HCT116 (cell line): Measurements from ENCODE around the gene TFPI2.

Source experiments
- EGR1 ChIP-seq: IDR thresholded peaks from 2 replicates; pipeline ENCODE4 v1.6.1; 2012; ENCODE audit warnings: low read depth
- JUND ChIP-seq: IDR thresholded peaks from 2 replicates; pipeline ENCODE4 v1.6.1; 2012
- REST ChIP-seq: IDR thresholded peaks from 2 replicates; pipeline ENCODE4 v1.6.1; 2012; ENCODE audit warnings: low read depth
- YY1 ChIP-seq: IDR thresholded peaks from 2 replicates; pipeline ENCODE4 v1.6.1; 2011; ENCODE audit warnings: low read length, low read depth, moderate library complexity, mild to moderate bottlenecking; ENCODE audit not compliant: insufficient replicate concordance; ENCODE audit errors: extremely low read depth
- TF ChIP-seq, protein P1 (sequence below), 3 experiments: fragments of 200-600 bp in 1 of 3; sonication (generic) in 1 of 3; IDR thresholded peaks in 2 of 3; conservative IDR thresholded peaks in 1 of 3; 2 replicates each; pipeline ENCODE4 v1.5.1; 2012 to 2017; ENCODE audit warnings: low read depth in 2 of 3, low read length in 2 of 3, antibody characterized with exemption in 1 of 3, borderline replicate concordance in 1 of 3, control low read depth in 1 of 3, mild to moderate bottlenecking in 1 of 3, mixed read lengths in 1 of 3, mixed run types in 1 of 3, moderate library complexity in 1 of 3; ENCODE audit not compliant: insufficient read depth in 1 of 3

GRCh38 chr7:93931655-93932054, 41.1 kb upstream of the TFPI2 start:
- TF ChIP-seq YY1 (no peak), EGR1 (no peak), JUND (no peak), REST (no peak)
- TF ChIP-seq, protein P1, sequence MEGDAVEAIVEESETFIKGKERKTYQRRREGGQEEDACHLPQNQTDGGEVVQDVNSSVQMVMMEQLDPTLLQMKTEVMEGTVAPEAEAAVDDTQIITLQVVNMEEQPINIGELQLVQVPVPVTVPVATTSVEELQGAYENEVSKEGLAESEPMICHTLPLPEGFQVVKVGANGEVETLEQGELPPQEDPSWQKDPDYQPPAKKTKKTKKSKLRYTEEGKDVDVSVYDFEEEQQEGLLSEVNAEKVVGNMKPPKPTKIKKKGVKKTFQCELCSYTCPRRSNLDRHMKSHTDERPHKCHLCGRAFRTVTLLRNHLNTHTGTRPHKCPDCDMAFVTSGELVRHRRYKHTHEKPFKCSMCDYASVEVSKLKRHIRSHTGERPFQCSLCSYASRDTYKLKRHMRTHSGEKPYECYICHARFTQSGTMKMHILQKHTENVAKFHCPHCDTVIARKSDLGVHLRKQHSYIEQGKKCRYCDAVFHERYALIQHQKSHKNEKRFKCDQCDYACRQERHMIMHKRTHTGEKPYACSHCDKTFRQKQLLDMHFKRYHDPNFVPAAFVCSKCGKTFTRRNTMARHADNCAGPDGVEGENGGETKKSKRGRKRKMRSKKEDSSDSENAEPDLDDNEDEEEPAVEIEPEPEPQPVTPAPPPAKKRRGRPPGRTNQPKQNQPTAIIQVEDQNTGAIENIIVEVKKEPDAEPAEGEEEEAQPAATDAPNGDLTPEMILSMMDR (IDR thresholded peaks at IDR 0.05 in 2 of 3, conservative IDR thresholded peaks at IDR 0.05 in 1 of 3; ENCODE audit: borderline replicate concordance in 1 of 3, insufficient read depth in 1 of 3, low read depth in 2 of 3, low read length in 2 of 3): no peak
